Endothelial cell of umbilical vein (primary cell): ENCODE measurements around the gene WNT9B. TPM values are rescaled to one million over a fixed set of nuclear protein-coding genes. Genes with fewer than 3 reads are reported as not detected.

Source experiments
- BruUV-seq: library from RNA; stranded (reverse); fragments of 400-500 nt; replicated peaks from 2 replicates; lab custom pipeline; 2021; lab: Mats Ljungman, UMichigan
- CTCF ChIA-PET: fragments of 300-600, 350-600 bp; sonication (Branson Sonifier 250); formaldehyde crosslinking; loops from one replicate; lab custom pipeline; 2021; ENCODE audit warnings: antibody characterized with exemption, inconsistent platforms; lab: Charles Lee
- POLR2A ChIA-PET: fragments of 300-600, 350-600 bp; sonication (Branson Sonifier 250); formaldehyde crosslinking; loops from one replicate; lab custom pipeline; 2021; ENCODE audit warnings: antibody characterized with exemption, inconsistent platforms; lab: Charles Lee
- DNase-seq: peaks from one replicate; pipeline ENCODE4 v3.0.0-alpha.2; 2011; ENCODE audit warnings: low read depth, low spot score
- FAIRE-seq: peaks from 2 replicates; lab custom pipeline; 2011; peaks lifted over from hg19 to GRCh38; lab: Jason Lieb, UNC
- H2AFZ ChIP-seq: 2 replicates; pipeline ENCODE4 v1.6.0; 2012; ENCODE audit warnings: low read depth, low read length, control low read depth, inconsistent platforms
- H3K27ac ChIP-seq: 2 replicates; pipeline ENCODE4 v1.5.1; 2011; ENCODE audit warnings: low read depth, mild to moderate bottlenecking, control low read depth, low read length, moderate library complexity; ENCODE audit not compliant: insufficient read depth
- H3K27me3 ChIP-seq, 2 experiments: 2 replicates each; pipeline versions ENCODE4 v1.6.0 to v1.6.1; 2011; ENCODE audit warnings: low read length in 2 of 2, mixed read lengths in 1 of 2; ENCODE audit not compliant: control insufficient read depth in 2 of 2, insufficient read depth in 2 of 2
- H3K36me3 ChIP-seq, 2 experiments: 2 replicates in 1 of 2; 3 replicates in 1 of 2; pipeline ENCODE4 v1.5.1; 2011; ENCODE audit warnings: low read length in 2 of 2, mild to moderate bottlenecking in 1 of 2, moderate library complexity in 1 of 2; ENCODE audit not compliant: control insufficient read depth in 2 of 2, insufficient read depth in 2 of 2; ENCODE audit errors: extremely low read depth in 1 of 2
- H3K4me1 ChIP-seq: 3 replicates; pipeline ENCODE4 v1.5.1; 2011; ENCODE audit warnings: mild to moderate bottlenecking, low read length; ENCODE audit not compliant: control insufficient read depth, insufficient read depth; ENCODE audit errors: extremely low read depth
- H3K4me2 ChIP-seq: 2 replicates; pipeline ENCODE4 v1.6.1; 2011; ENCODE audit warnings: low read length, control low read depth, mixed read lengths; ENCODE audit not compliant: insufficient read depth
- H3K4me3 ChIP-seq, 3 experiments: fragments of 200-600 bp in 1 of 3; sonication (generic), shearing (Covaris generic) in 1 of 3; replicated peaks in 1 of 3; 2 replicates each; pipeline ENCODE4 v1.5.1; 2011 to 2016; ENCODE audit warnings: control low read depth in 3 of 3, low read length in 3 of 3, mild to moderate bottlenecking in 2 of 3, inconsistent platforms in 1 of 3, low read depth in 1 of 3, moderate library complexity in 1 of 3; ENCODE audit not compliant: insufficient read depth in 1 of 3
- H3K79me2 ChIP-seq: 2 replicates; pipeline ENCODE4 v1.6.0; 2012; ENCODE audit warnings: low read length, inconsistent platforms; ENCODE audit not compliant: control insufficient read depth, insufficient read depth
- H3K9ac ChIP-seq: replicated peaks from 2 replicates; pipeline ENCODE3; 2011; ENCODE audit warnings: low read length, control low read depth; ENCODE audit not compliant: insufficient read depth; ENCODE audit errors: extremely low read depth
- H3K9me1 ChIP-seq: replicated peaks from 3 replicates; pipeline ENCODE4 v1.6.0; 2011; ENCODE audit warnings: mild to moderate bottlenecking, low read length; ENCODE audit not compliant: control insufficient read depth, insufficient read depth; ENCODE audit errors: extremely low read depth
- H3K9me3 ChIP-seq: replicated peaks from 2 replicates; pipeline ENCODE4 v1.5.1; 2012; ENCODE audit warnings: low read length, inconsistent platforms; ENCODE audit not compliant: control insufficient read depth, insufficient read depth
- H4K20me1 ChIP-seq: replicated peaks from 2 replicates; pipeline ENCODE3; 2011; ENCODE audit warnings: mild to moderate bottlenecking, low read length; ENCODE audit not compliant: control insufficient read depth, insufficient read depth; ENCODE audit errors: extremely low read depth
- CTCF ChIP-seq, 2 donors: IDR thresholded peaks; 1 replicate in 1 of 2; 2 replicates in 1 of 2; pipeline ENCODE4 v1.5.1; 2011; ENCODE audit warnings: low read length in 2 of 2, mild to moderate bottlenecking in 2 of 2, moderate library complexity in 2 of 2, control low read depth in 1 of 2, inconsistent platforms in 1 of 2, low read depth in 1 of 2; ENCODE audit not compliant: insufficient read depth in 1 of 2; ENCODE audit errors: extremely low read depth in 1 of 2
- EZH2 ChIP-seq: IDR thresholded peaks from 2 replicates; pipeline ENCODE4 v1.6.1; 2012; ENCODE audit warnings: borderline replicate concordance, low read depth, mild to moderate bottlenecking, moderate library complexity, low read length, inconsistent platforms; ENCODE audit not compliant: severe bottlenecking
- FOS ChIP-seq: IDR thresholded peaks from 2 replicates; pipeline ENCODE4 v1.6.1; 2011; ENCODE audit warnings: mild to moderate bottlenecking, low read length, moderate library complexity, borderline replicate concordance; ENCODE audit not compliant: insufficient read depth
- GATA2 ChIP-seq: IDR thresholded peaks from 2 replicates; pipeline ENCODE4 v1.7.0; 2011; ENCODE audit warnings: low read depth, mild to moderate bottlenecking, moderate library complexity, mixed read lengths, low read length; ENCODE audit not compliant: insufficient read length, insufficient read depth
- JUN ChIP-seq: IDR thresholded peaks from 2 replicates; pipeline ENCODE4 v1.6.1; 2011; ENCODE audit warnings: borderline replicate concordance, low read depth; ENCODE audit not compliant: insufficient read length, insufficient read depth
- MAX ChIP-seq: IDR thresholded peaks from 2 replicates; pipeline ENCODE4 v1.6.1; 2011; ENCODE audit not compliant: insufficient read depth, insufficient read length
- MYC ChIP-seq: IDR thresholded peaks from one replicate; pipeline ENCODE4 v1.6.1; 2011; ENCODE audit warnings: mild to moderate bottlenecking, low read depth, low read length
- POLR2A ChIP-seq: IDR thresholded peaks from 2 replicates; pipeline ENCODE4 v1.6.1; 2012; ENCODE audit warnings: low read depth, mild to moderate bottlenecking, control low read depth, low read length
- POLR2AphosphoS5 ChIP-seq: IDR thresholded peaks from 2 replicates; pipeline ENCODE4 v1.6.1; 2012; ENCODE audit warnings: low read depth, mild to moderate bottlenecking, control low read depth, low read length, moderate library complexity; ENCODE audit not compliant: insufficient read depth
- dilution Hi-C: fragments of 300-500 bp; cut with MboI; formaldehyde crosslinking; loops from one replicate; pipeline ENCODE4 v1.15.0; 2019; ENCODE audit warnings: low sequenced_read_pairs; ENCODE audit not compliant: extremely low pct_ligation_motif_present
- intact Hi-C: fragments of 100-400 bp; cut with micrococcal nuclease; formaldehyde crosslinking; loops from one replicate; pipeline ENCODE4 v1.10.0; 2022
- polyA plus RNA-seq, 4 experiments: library from polyadenylated mRNA; depleted of rRNA in 3 of 4; stranded (reverse) in 3 of 4; unstranded in 1 of 4; fragments of >200 nt; gene quantifications; 2 replicates each; pipeline versions ENCODE4 v1.2.1 to v1.2.3, GENCODE V29; 2011 to 2012; ENCODE audit warnings: missing spikeins in 1 of 4
- total RNA-seq: library from RNA; stranded (reverse); gene quantifications from 2 replicates; pipeline ENCODE4 v1.2.3, GENCODE V29; 2021

WNT9B gene
- total and polyA plus RNA-seq, 2 donors (not counting 3 experiments of a cell fraction or from before 2014, with no cell fraction given) = not detected

DNA sequence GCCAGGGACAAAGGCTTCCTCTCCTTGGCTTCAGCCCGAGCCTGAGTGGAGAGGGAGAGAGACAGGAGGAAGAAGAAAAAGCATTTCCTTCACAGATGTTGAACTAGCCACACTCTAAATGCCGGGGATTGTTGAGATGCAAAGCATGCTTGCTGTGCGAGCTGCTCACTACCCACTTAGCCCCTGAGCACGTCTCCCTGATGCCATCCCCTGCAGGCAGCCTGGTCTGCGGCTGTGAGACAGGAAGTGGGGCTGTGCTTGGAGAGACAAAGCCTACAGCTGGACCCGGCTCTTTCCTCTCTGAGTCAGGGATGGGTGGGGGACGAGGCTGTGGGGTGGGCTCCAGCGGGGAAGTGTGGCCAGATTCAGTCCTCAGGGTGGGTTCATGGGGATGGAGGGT lies 13.7 kb downstream of the WNT9B start:
- POLR2A ChIA-PET = no interaction called here
- intact Hi-C loops = no loop called here
- CTCF ChIA-PET = interaction anchor here (0.9 kb wide), 1 partner anchor 76 kb away, joined by 3 read pairs; no protein-coding TSS in a partner anchor
- no peaks in the 10 kb centered on the region for H3K4me1 ChIP-seq
- no peaks in the 10 kb centered on the region for H3K9me3 ChIP-seq
- H3K27me3 ChIP-seq = no peaks in the 10 kb centered on the region
- H3K9ac ChIP-seq = no peak overlapping the region
- H4K20me1 ChIP-seq = no peaks in the 10 kb centered on the region
- no peak for FAIRE-seq
- no peak overlapping the region for H3K27ac ChIP-seq
- H3K4me2 ChIP-seq = no peak overlapping the region
- no peak for DNase-seq
- no peak for TF ChIP-seq MAX
- no peak for TF ChIP-seq JUN
- TF ChIP-seq POLR2A = no peak
- TF ChIP-seq FOS = no peak
- TF ChIP-seq GATA2 = no peak
- no peak for TF ChIP-seq POLR2AphosphoS5
- no TSS peak for BruUV-seq
- no peaks in the 10 kb centered on the region for H3K79me2 ChIP-seq
- no peaks in the 10 kb centered on the region for H3K36me3 ChIP-seq
- dilution Hi-C loops = no loop called here
- H2AFZ ChIP-seq = no peak overlapping the region
- no peak overlapping the region for H3K4me3 ChIP-seq
- H3K9me1 ChIP-seq = no peaks in the 10 kb centered on the region

- Histone ChIP-seq H3K9ac (no peak overlapping the region), H2AFZ (no peak overlapping the region), H3K79me2 (no peaks in the 10 kb centered on the region), H3K4me2 (no peak overlapping the region), H3K27me3 (no peaks in the 10 kb centered on the region), H3K36me3 (no peaks in the 10 kb centered on the region), H3K27ac (no peak overlapping the region), H3K4me3 (no peak overlapping the region), H3K4me1 (no peaks in the 10 kb centered on the region), H3K9me1 (no peaks in the 10 kb centered on the region), H3K9me3 (no peaks in the 10 kb centered on the region), H4K20me1 (no peaks in the 10 kb centered on the region)
- intact Hi-C loops = no loop called here
- CTCF ChIA-PET = interaction anchor here (1.0 to 1.4 kb wide), 4 partner anchors 13 to 76 kb away, joined by 3 to 7 read pairs (median 3); no protein-coding TSS in a partner anchor
- BruUV-seq = no TSS peak
- TF ChIP-seq MAX (no peak), MYC (no peak), EZH2 (no peak), FOS (no peak), GATA2 (no peak), CTCF (IDR thresholded peaks at IDR 0.05; ENCODE audit: extremely low read depth in 1 of 2, insufficient read depth in 1 of 2, low read depth in 1 of 2, low read length in 2 of 2) (no peak)
- no peak for DNase-seq
- FAIRE-seq = no peak
- dilution Hi-C loops = no loop called here
- POLR2A ChIA-PET = no interaction called here
Observed at GRCh38 chr17:46866325-46866724, 14.9 kb downstream of the WNT9B start.
